ENCODE data around the gene CTSH.

CTSH gene

GRCh38 chr15:78915341-78916087 is 29.3 kb downstream of the CTSH start:
- H3K9ac ChIP-seq (ENCODE audit: low read depth, low read length), result no peak overlapping the region
- no peak overlapping the region for H3K27ac ChIP-seq (ENCODE audit: low read depth, low read length)
- no peaks in the 10 kb centered on the region for H3K9me3 ChIP-seq (ENCODE audit: insufficient read depth, low read depth, low read length)
- WGBS, result 93% methylated on average over 12 of the region's 12 CpGs
- no peaks in the 10 kb centered on the region for H3K27me3 ChIP-seq (ENCODE audit: insufficient read depth, low read length)
- no peaks in the 10 kb centered on the region for H3K4me1 ChIP-seq (ENCODE audit: insufficient read depth, low read length)
- peaks cover 66% of the 10 kb centered on the region for H3K36me3 ChIP-seq (ENCODE audit: insufficient read depth, low read length)
- no peak overlapping the region for H3K4me3 ChIP-seq (ENCODE audit: low read length)

- H3K36me3 ChIP-seq (ENCODE audit: insufficient read depth, low read length), result peaks cover 64% of the 10 kb centered on the region
- H3K27me3 ChIP-seq (ENCODE audit: insufficient read depth, low read length), result no peaks in the 10 kb centered on the region
- no peak overlapping the region for H3K9ac ChIP-seq (ENCODE audit: low read depth, low read length)
- H3K4me3 ChIP-seq (ENCODE audit: low read length), result no peak overlapping the region
- H3K4me1 ChIP-seq (ENCODE audit: insufficient read depth, low read length), result no peaks in the 10 kb centered on the region
- H3K27ac ChIP-seq (ENCODE audit: low read depth, low read length), result no peak overlapping the region
- 95% methylated on average over 11 of the region's 13 CpGs for WGBS
- H3K9me3 ChIP-seq (ENCODE audit: insufficient read depth, low read depth, low read length), result no peaks in the 10 kb centered on the region
These were observed 30.6 kb downstream of the CTSH start for GRCh38 chr15:78914027-78914764.

GRCh38 chr15:78913012-78913411 is 31.8 kb downstream of the CTSH start:
- Histone ChIP-seq H3K36me3 (ENCODE audit: insufficient read depth, low read length) (peaks cover 58% of the 10 kb centered on the region), H3K27ac (ENCODE audit: low read depth, low read length) (no peak overlapping the region), H3K9me3 (ENCODE audit: insufficient read depth, low read depth, low read length) (no peaks in the 10 kb centered on the region), H3K4me1 (ENCODE audit: insufficient read depth, low read length) (no peaks in the 10 kb centered on the region), H3K9ac (ENCODE audit: low read depth, low read length) (no peak overlapping the region), H3K27me3 (ENCODE audit: insufficient read depth, low read length) (no peaks in the 10 kb centered on the region), H3K4me3 (ENCODE audit: low read length) (no peak overlapping the region)
- WGBS, result 96% methylated on average over 3 of the region's 3 CpGs

- no peaks in the 10 kb centered on the region for H3K9me3 ChIP-seq (ENCODE audit: insufficient read depth, low read depth, low read length)
- no peak overlapping the region for H3K9ac ChIP-seq (ENCODE audit: low read depth, low read length)
- H3K27me3 ChIP-seq (ENCODE audit: insufficient read depth, low read length), result no peaks in the 10 kb centered on the region
- no peak overlapping the region for H3K27ac ChIP-seq (ENCODE audit: low read depth, low read length)
- WGBS, result 95% methylated on average over 2 of the region's 2 CpGs
- H3K4me1 ChIP-seq (ENCODE audit: insufficient read depth, low read length), result 0 out of 2 replicates have a peak, but pooled peaks cover 1% of the 10 kb centered on the region
- peaks cover 57% of the 10 kb centered on the region for H3K36me3 ChIP-seq (ENCODE audit: insufficient read depth, low read length)
- H3K4me3 ChIP-seq (ENCODE audit: low read length), result no peak overlapping the region
These were observed 32.5 kb downstream of the CTSH start for GRCh38 chr15:78912316-78912715.

GRCh38 chr15:78910271-78910670 is 34.6 kb downstream of the CTSH start:
- H3K27me3 ChIP-seq (ENCODE audit: insufficient read depth, low read length), result no peaks in the 10 kb centered on the region
- peaks cover 71% of the 10 kb centered on the region for H3K36me3 ChIP-seq (ENCODE audit: insufficient read depth, low read length)
- H3K27ac ChIP-seq (ENCODE audit: low read depth, low read length), result no peak overlapping the region
- 94% methylated on average over 7 of the region's 7 CpGs for WGBS
- no peak overlapping the region for H3K4me3 ChIP-seq (ENCODE audit: low read length)
- 0 out of 2 replicates have a peak, but pooled peaks cover 3% of the 10 kb centered on the region for H3K4me1 ChIP-seq (ENCODE audit: insufficient read depth, low read length)
- H3K9me3 ChIP-seq (ENCODE audit: insufficient read depth, low read depth, low read length), result no peaks in the 10 kb centered on the region
- H3K9ac ChIP-seq (ENCODE audit: low read depth, low read length), result no peak overlapping the region

- H3K9ac ChIP-seq (ENCODE audit: low read depth, low read length), result no peak overlapping the region
- 59% methylated on average over 5 of the region's 5 CpGs for WGBS
- no peaks in the 10 kb centered on the region for H3K27me3 ChIP-seq (ENCODE audit: insufficient read depth, low read length)
- 0 out of 2 replicates have a peak, but pooled peaks cover 3% of the 10 kb centered on the region for H3K4me1 ChIP-seq (ENCODE audit: insufficient read depth, low read length)
- peaks cover 73% of the 10 kb centered on the region for H3K36me3 ChIP-seq (ENCODE audit: insufficient read depth, low read length)
- no peaks in the 10 kb centered on the region for H3K9me3 ChIP-seq (ENCODE audit: insufficient read depth, low read depth, low read length)
- H3K27ac ChIP-seq (ENCODE audit: low read depth, low read length), result no peak overlapping the region
- H3K4me3 ChIP-seq (ENCODE audit: low read length), result no peak overlapping the region
These were observed 35.0 kb downstream of the CTSH start for GRCh38 chr15:78909791-78910228.

- H3K4me1 ChIP-seq (ENCODE audit: insufficient read depth, low read length), result 0 out of 2 replicates have a peak, but pooled peaks cover 3% of the 10 kb centered on the region
- H3K4me3 ChIP-seq (ENCODE audit: low read length), result no peak overlapping the region
- H3K27ac ChIP-seq (ENCODE audit: low read depth, low read length), result no peak overlapping the region
- no peaks in the 10 kb centered on the region for H3K27me3 ChIP-seq (ENCODE audit: insufficient read depth, low read length)
- WGBS, result 84% methylated on average over 3 of the region's 3 CpGs
- no peak overlapping the region for H3K9ac ChIP-seq (ENCODE audit: low read depth, low read length)
- H3K36me3 ChIP-seq (ENCODE audit: insufficient read depth, low read length), result peaks cover 76% of the 10 kb centered on the region
- no peaks in the 10 kb centered on the region for H3K9me3 ChIP-seq (ENCODE audit: insufficient read depth, low read depth, low read length)
These were observed 35.6 kb downstream of the CTSH start for GRCh38 chr15:78909160-78909695.

GRCh38 chr15:78907577-78907976 is 37.3 kb downstream of the CTSH start:
- Histone ChIP-seq H3K9me3 (ENCODE audit: insufficient read depth, low read depth, low read length) (no peaks in the 10 kb centered on the region), H3K4me1 (ENCODE audit: insufficient read depth, low read length) (0 out of 2 replicates have a peak, but pooled peaks cover 3% of the 10 kb centered on the region), H3K36me3 (ENCODE audit: insufficient read depth, low read length) (peaks cover 78% of the 10 kb centered on the region), H3K27ac (ENCODE audit: low read depth, low read length) (no peak overlapping the region), H3K4me3 (ENCODE audit: low read length) (no peak overlapping the region), H3K9ac (ENCODE audit: low read depth, low read length) (no peak overlapping the region), H3K27me3 (ENCODE audit: insufficient read depth, low read length) (no peaks in the 10 kb centered on the region)
- 41% methylated on average over 3 of the region's 3 CpGs for WGBS

GRCh38 chr15:78906316-78906620 is 38.6 kb downstream of the CTSH start:
- Histone ChIP-seq H3K36me3 (ENCODE audit: insufficient read depth, low read length) (peaks cover 79% of the 10 kb centered on the region), H3K27me3 (ENCODE audit: insufficient read depth, low read length) (no peaks in the 10 kb centered on the region), H3K27ac (ENCODE audit: low read depth, low read length) (no peak overlapping the region), H3K4me3 (ENCODE audit: low read length) (no peak overlapping the region), H3K9ac (ENCODE audit: low read depth, low read length) (no peak overlapping the region), H3K4me1 (ENCODE audit: insufficient read depth, low read length) (0 out of 2 replicates have a peak, but pooled peaks cover 3% of the 10 kb centered on the region), H3K9me3 (ENCODE audit: insufficient read depth, low read depth, low read length) (no peaks in the 10 kb centered on the region)
- WGBS, result 97% methylated on average over 2 of the region's 2 CpGs

GRCh38 chr15:78904599-78905358 is 40.1 kb downstream of the CTSH start:
- Histone ChIP-seq H3K9me3 (ENCODE audit: insufficient read depth, low read depth, low read length) (no peaks in the 10 kb centered on the region), H3K27ac (ENCODE audit: low read depth, low read length) (no peak overlapping the region), H3K27me3 (ENCODE audit: insufficient read depth, low read length) (no peaks in the 10 kb centered on the region), H3K4me3 (ENCODE audit: low read length) (no peak overlapping the region), H3K4me1 (ENCODE audit: insufficient read depth, low read length) (0 out of 2 replicates have a peak, but pooled peaks cover 3% of the 10 kb centered on the region), H3K36me3 (ENCODE audit: insufficient read depth, low read length) (peaks cover 81% of the 10 kb centered on the region), H3K9ac (ENCODE audit: low read depth, low read length) (no peak overlapping the region)
- 96% methylated on average over 6 of the region's 6 CpGs for WGBS

Data from HUES64 (cell line).